Smooth muscle cell of bladder (primary cell): Measurements from ENCODE around the gene NES. TPM values are rescaled to one million over a fixed set of nuclear protein-coding genes. Genes with fewer than 3 reads are reported as not detected.

ENCODE experiments used
- total RNA-seq: library from RNA; depleted of rRNA; stranded (reverse); fragments of >200 nt; gene quantifications from 2 replicates; pipeline ENCODE4 v1.2.3, GENCODE V29; 2014

NES gene
- total RNA-seq: 6.1 and 6.7 TPM in 2 replicates

DNA sequence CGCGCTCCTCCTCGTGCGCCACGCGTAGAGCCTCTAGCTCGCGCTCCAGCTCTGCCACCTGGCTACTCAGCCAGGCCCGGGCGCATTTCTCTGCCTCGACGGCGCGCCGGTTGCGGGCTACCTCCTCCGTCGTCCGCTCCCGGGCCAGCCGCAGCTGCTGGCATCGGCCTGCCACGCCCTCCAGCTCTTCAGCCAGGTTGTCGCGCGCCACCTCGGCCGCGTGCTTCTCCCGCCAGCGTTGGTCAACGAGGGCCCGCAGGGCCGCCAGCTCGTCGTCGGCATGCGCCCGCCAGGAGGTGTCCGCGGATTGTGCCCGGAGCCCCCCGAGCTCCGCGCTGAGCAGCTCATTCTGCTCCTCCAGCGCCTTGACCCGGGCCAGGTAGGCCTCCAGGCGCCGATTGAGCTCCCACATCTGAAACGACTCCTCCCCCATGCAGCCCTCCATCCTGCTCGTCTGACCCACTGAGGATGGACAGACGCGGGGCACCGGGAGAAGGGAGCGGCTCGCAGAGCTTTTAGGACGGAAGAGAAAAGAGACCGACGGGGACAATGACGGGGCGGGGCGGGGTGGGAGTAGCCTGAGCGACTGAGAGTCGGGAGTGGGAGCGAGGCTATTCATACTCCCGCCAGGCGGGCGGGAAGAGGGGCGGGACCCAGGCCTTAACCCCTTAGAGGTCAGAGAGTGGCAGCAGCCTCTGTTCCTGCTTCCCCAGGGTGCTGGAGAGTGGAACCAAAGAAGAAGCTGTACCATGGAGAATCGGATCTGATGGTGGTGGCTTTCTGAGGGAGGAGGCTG, at the start of gene NES:
NES (minus strand) TSS at position 588 of the 796 bp plus-strand sequence; CDS start at position 445, 143 bp downstream.

GRCh38 chr1:156705321-156705917, 28.2 kb upstream of the NES start, which contains the start of gene CRABP2:
Gene CRABP2, minus strand, starts transcription at chr1:156705583. Its CDS starts 137 bp downstream, at chr1:156705446.

DNA sequence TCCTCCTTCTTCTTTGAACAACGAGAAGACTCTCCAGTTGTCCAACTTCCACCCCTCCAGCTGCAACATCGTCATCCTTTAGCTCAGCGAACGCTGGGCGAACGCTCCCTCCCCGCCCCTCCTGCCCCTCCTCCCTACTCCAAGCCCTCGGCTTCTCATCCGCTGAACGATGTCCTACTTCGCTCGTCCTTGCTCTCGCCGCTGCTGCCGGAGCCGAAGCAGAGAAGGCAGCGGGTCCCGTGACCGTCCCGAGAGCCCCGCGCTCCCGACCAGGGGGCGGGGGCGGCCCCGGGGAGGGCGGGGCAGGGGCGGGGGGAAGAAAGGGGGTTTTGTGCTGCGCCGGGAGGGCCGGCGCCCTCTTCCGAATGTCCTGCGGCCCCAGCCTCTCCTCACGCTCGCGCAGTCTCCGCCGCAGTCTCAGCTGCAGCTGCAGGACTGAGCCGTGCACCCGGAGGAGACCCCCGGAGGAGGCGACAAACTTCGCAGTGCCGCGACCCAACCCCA, 35.4 kb downstream of the NES start, which contains the start of gene BCAN:
BCAN (plus strand) TSS at position 357 of the 504 bp plus-strand sequence. CDS start 3,938 bp downstream, outside the sequence.

GRCh38 chr1:156618853-156619581, 58.2 kb downstream of the NES start, which contains the start of gene HAPLN2:
Gene HAPLN2, plus strand, starts transcription at chr1:156619415. Its CDS starts 4,076 bp downstream, at chr1:156623491.

Other genes with a start within 250 kb of the NES start
- gene MEF2D, start 176.6 kb downstream of the NES start, total RNA-seq: 4.2 and 4.3 TPM in 2 replicates
- gene IQGAP3, start 104.8 kb downstream of the NES start, total RNA-seq: 2.3 and 2.5 TPM in 2 replicates
- gene TTC24, start 97.7 kb downstream of the NES start, total RNA-seq: not detected in 2 replicates
- gene NAXE, start 85.6 kb downstream of the NES start, total RNA-seq: 67.7 and 70.2 TPM in 2 replicates
- 7.8 and 9.4 TPM in 2 replicates for gene GPATCH4, start 75.9 kb downstream of the NES start, total RNA-seq
- not detected in 2 replicates for gene HAPLN2, start 58.0 kb downstream of the NES start, total RNA-seq
- gene BCAN, start 35.3 kb downstream of the NES start, total RNA-seq: not detected in 2 replicates
- gene CRABP2, start 28.2 kb upstream of the NES start, total RNA-seq: 17.5 and 37.3 TPM in 2 replicates
- gene METTL25B, start 51.1 kb upstream of the NES start, total RNA-seq: 8.1 and 14.3 TPM in 2 replicates
- gene ISG20L2, start 51.4 kb upstream of the NES start, total RNA-seq: 5.5 and 7.5 TPM in 2 replicates
- gene MRPL24, start 63.7 kb upstream of the NES start, total RNA-seq: 65.1 and 66.7 TPM in 2 replicates
- gene HDGF, start 74.3 kb upstream of the NES start, total RNA-seq: 121 and 125 TPM in 2 replicates
- 8.7 and 10.0 TPM in 2 replicates for gene PRCC, start 90.1 kb upstream of the NES start, total RNA-seq
- not detected in 2 replicates for gene SH2D2A, start 139.4 kb upstream of the NES start, total RNA-seq
- gene INSRR, start 181.7 kb upstream of the NES start, total RNA-seq: not detected in 2 replicates
- gene NTRK1, start 183.5 kb upstream of the NES start, total RNA-seq: under 0.01 TPM in 1 of 2 replicates, not detected in the other
- 1.00 and 1.2 TPM in 2 replicates for gene PEAR1, start 216.3 kb upstream of the NES start, total RNA-seq
- gene LRRC71, start 243.2 kb upstream of the NES start, total RNA-seq: not detected in 2 replicates